ENCODE results near the gene ZRANB1. TPM values are rescaled to one million over a fixed set of nuclear protein-coding genes. Genes with fewer than 3 reads are reported as not detected.

ZRANB1 gene
- total RNA-seq (10 to 100 TPM in 4 of 5 donors, 1 to 10 TPM in 1; 9.3 to 63.7 (median 11.6) TPM), polyA plus RNA-seq (10 to 100 TPM in 1 of 3 donors, 1 to 10 TPM in 2; 7.0 to 15.0 (median 9.1) TPM)
- long read RNA-seq, donor 1, full-length matches to known transcripts = 4 of 4 reads
- long read RNA-seq, donor 1, partial matches to known transcripts = 0 of 4 reads
- long read RNA-seq, donor 1, other reads (novel, unspliced or antisense) = 0 of 4 reads
- long read RNA-seq, donor 2, full-length matches to known transcripts = 2 of 41 reads
- long read RNA-seq, donor 2, partial matches to known transcripts = 20 of 41 reads
- long read RNA-seq, donor 2, other reads (novel, unspliced or antisense) = 19 of 41 reads
- long read RNA-seq, donor 3, partial matches to known transcripts = 0 of 7 reads
- long read RNA-seq, donor 3, other reads (novel, unspliced or antisense) = 7 of 7 reads
- long read RNA-seq, donor 4 = 0 reads
- long read RNA-seq, donor 5, full-length matches to known transcripts = 1 of 48 reads
- long read RNA-seq, donor 5, partial matches to known transcripts = 33 of 48 reads
- long read RNA-seq, donor 5, other reads (novel, unspliced or antisense) = 14 of 48 reads
- long read RNA-seq, donor 6, full-length matches to known transcripts = 4 of 312 reads
- long read RNA-seq, donor 6, partial matches to known transcripts = 286 of 312 reads
- long read RNA-seq, donor 6, other reads (novel, unspliced or antisense) = 22 of 312 reads
- long read RNA-seq, donor 7, full-length matches to known transcripts = 1 of 1 reads
- long read RNA-seq, donor 7, partial matches to known transcripts = 0 of 1 reads
- long read RNA-seq, donor 7, other reads (novel, unspliced or antisense) = 0 of 1 reads
- long read RNA-seq, donor 8, full-length matches to known transcripts = 2 of 16 reads
- long read RNA-seq, donor 8, partial matches to known transcripts = 5 of 16 reads
- long read RNA-seq, donor 8, other reads (novel, unspliced or antisense) = 9 of 16 reads
- long read RNA-seq, donor 9, full-length matches to known transcripts = 1 of 27 reads
- long read RNA-seq, donor 9, partial matches to known transcripts = 18 of 27 reads
- long read RNA-seq, donor 9, other reads (novel, unspliced or antisense) = 8 of 27 reads
- long read RNA-seq, donor 10, full-length matches to known transcripts = 1 of 1 reads
- long read RNA-seq, donor 10, partial matches to known transcripts = 0 of 1 reads
- long read RNA-seq, donor 10, other reads (novel, unspliced or antisense) = 0 of 1 reads

DNA sequence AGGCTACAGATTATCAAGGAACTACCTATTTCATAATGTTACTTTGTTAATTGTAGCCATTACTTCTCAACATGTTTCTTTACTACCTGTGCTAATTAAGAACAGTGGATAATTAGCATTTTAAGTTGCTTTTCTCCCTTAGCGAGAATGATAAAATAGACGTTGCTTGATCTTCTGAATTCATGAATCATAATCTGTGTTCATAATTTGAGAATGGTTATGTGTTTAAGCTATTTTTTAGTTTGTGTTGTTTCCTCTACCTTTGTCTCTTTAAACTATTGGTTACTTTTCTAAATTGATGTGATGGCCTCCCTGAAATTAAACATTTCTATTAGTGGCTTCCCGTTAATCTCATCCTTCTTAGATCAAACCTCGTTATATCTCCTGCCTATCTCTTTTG lies at the start of gene ZRANB1:
TSS of gene ZRANB1 (plus strand) at position 301 of the 400 bp plus-strand sequence. CDS start 371 bp downstream, outside the sequence.
- Histone ChIP-seq H3K4me1 (peaks cover 13 to 84% (median 58%) of the 10 kb centered on the region in 4 donors), H3K36me3 (peaks cover 0 to 8% (median 0%) of the 10 kb centered on the region in 4 donors), H3K27ac (peak within 1 kb of the TSS in 4 of 5 donors; percentile 28 to 73 (median 49)), H3K9me3 (no peaks in the 10 kb centered on the region), H3K4me3 (peak within 1 kb of the TSS in 1 of 4 donors; percentile 4), H3K27me3 (no peaks in the 10 kb centered on the region)
- DNase-seq = no peak
- intact Hi-C loops (cut with DNase I; ENCODE audit: low total_unique reads) = no loop called here
- WGBS, 5 donors = 82 to 89% (median 85%) methylated on average over 4 of the region's 4 CpGs
- TF ChIP-seq POLR2A (IDR thresholded peaks at IDR 0.05) (no peak), CTCF (IDR thresholded peaks at IDR 0.05) (no peak), EP300 (IDR thresholded peaks at IDR 0.05) (no peak), POLR2AphosphoS5 (IDR thresholded peaks at IDR 0.05) (no peak)

- no peak overlapping the region for H3K27ac ChIP-seq
Measured at GRCh38 chr10:124892905-124893304, 49.0 kb upstream of the ZRANB1 start.

DNA sequence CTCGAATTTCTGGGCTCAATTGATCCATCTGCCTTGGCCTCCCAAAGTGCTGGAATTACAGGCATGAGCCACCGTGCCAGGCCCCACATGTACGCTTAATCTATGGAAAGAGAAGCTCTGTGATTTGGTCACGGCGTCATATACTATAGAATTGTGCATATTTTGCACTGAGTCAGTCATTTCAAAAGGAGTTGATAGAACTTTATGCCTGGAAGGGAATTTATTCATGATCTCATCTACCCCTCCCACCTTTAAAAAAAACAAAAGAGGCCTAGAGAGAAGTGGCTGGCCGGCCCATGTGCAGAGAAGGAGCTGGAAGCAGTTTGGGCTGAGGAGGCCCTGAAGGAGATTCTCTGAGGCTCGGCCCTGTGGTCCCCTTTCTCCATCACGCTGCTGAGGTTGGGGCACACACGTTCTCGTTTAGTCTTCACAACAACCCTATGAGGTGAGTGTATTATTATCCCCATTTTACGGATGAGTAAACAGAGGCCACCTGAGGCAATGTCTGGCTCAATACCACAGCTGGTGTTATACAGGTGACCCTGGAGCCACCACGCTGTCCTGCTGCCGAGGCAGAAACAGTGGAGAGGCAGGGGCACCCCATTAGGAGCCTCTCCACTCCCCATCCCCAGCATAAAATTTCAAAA lies 47.2 kb upstream of the ZRANB1 start:
- no peak overlapping the region for H3K4me3 ChIP-seq

More at GRCh38 chr10:124892905-124893304, 49.0 kb upstream of the ZRANB1 start:
- DNase-seq = no peak
- Histone ChIP-seq H3K4me3 (no peak overlapping the region), H3K9me3 (no peaks in the 10 kb centered on the region), H3K36me3 (no peaks in the 10 kb centered on the region), H3K27me3 (no peaks in the 10 kb centered on the region), H3K4me1 (no peaks in the 10 kb centered on the region)
- WGBS, 5 donors = 72 to 82% (median 79%) methylated on average over 2 of the region's 2 CpGs
- intact Hi-C loops (cut with DNase I; ENCODE audit: low total_unique reads) = no loop called here
- no peak for TF ChIP-seq CTCF (IDR thresholded peaks at IDR 0.05)
- no peak for TF ChIP-seq POLR2AphosphoS5 (IDR thresholded peaks at IDR 0.05)
- TF ChIP-seq EP300 (IDR thresholded peaks at IDR 0.05) = no peak

More for the DNA sequence above, 47.2 kb upstream of the ZRANB1 start:
- peaks cover 0 to 4% (median 0%) of the 10 kb centered on the region in 3 donors for H3K27me3 ChIP-seq
- WGBS, 5 donors = 86 to 91% (median 89%) methylated on average over 13 of the region's 13 CpGs
- TF ChIP-seq POLR2A (IDR thresholded peaks at IDR 0.05) = no peak
- no peak for TF ChIP-seq POLR2AphosphoS5 (IDR thresholded peaks at IDR 0.05)
- TF ChIP-seq EP300 (IDR thresholded peaks at IDR 0.05) = no peak
- no peak for TF ChIP-seq CTCF (IDR thresholded peaks at IDR 0.05)
- no peaks in the 10 kb centered on the region for H3K9me3 ChIP-seq
- intact Hi-C loops (cut with DNase I; ENCODE audit: low total_unique reads) = no loop called here
- no peak overlapping the region for H3K27ac ChIP-seq
- H3K4me1 ChIP-seq = peaks cover 0 to 5% (median 0%) of the 10 kb centered on the region in 4 donors
- DNase-seq = no peak
- no peaks in the 10 kb centered on the region for H3K36me3 ChIP-seq
